AG09319 (cell line): ENCODE measurements around the gene USH2A.

Source experiments
- DNase-seq: peaks from one replicate; pipeline ENCODE4 v3.0.0-alpha.2; 2010; ENCODE audit warnings: low read depth; ENCODE audit errors: extremely low read depth
- TF ChIP-seq, protein P1 (sequence below): IDR thresholded peaks from 2 replicates; pipeline ENCODE4 v1.5.1; 2011; ENCODE audit warnings: low read depth, mild to moderate bottlenecking, inconsistent platforms, low read length, moderate library complexity

USH2A gene

DNA sequence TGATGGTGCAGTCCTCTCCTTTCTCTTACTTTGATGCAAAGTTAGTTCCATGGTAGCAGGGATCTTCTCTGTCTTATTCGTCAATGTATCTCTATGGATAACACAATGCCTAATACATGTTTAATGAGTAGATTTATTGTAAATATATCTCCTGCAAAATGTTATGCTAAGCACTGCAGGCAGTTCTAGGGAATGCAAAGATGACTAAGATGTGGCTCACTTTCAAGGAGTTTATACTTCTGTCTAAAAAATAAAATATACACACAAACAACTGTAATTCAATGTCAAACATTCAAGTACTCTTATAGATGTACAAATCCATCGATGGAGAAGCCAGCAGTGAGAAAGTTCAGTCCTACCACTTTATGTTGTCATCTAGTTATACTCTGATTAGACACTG, 661.8 kb downstream of the USH2A start:
- TF ChIP-seq, protein P1, sequence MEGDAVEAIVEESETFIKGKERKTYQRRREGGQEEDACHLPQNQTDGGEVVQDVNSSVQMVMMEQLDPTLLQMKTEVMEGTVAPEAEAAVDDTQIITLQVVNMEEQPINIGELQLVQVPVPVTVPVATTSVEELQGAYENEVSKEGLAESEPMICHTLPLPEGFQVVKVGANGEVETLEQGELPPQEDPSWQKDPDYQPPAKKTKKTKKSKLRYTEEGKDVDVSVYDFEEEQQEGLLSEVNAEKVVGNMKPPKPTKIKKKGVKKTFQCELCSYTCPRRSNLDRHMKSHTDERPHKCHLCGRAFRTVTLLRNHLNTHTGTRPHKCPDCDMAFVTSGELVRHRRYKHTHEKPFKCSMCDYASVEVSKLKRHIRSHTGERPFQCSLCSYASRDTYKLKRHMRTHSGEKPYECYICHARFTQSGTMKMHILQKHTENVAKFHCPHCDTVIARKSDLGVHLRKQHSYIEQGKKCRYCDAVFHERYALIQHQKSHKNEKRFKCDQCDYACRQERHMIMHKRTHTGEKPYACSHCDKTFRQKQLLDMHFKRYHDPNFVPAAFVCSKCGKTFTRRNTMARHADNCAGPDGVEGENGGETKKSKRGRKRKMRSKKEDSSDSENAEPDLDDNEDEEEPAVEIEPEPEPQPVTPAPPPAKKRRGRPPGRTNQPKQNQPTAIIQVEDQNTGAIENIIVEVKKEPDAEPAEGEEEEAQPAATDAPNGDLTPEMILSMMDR, result no peak
- DNase-seq, result no peak

DNA sequence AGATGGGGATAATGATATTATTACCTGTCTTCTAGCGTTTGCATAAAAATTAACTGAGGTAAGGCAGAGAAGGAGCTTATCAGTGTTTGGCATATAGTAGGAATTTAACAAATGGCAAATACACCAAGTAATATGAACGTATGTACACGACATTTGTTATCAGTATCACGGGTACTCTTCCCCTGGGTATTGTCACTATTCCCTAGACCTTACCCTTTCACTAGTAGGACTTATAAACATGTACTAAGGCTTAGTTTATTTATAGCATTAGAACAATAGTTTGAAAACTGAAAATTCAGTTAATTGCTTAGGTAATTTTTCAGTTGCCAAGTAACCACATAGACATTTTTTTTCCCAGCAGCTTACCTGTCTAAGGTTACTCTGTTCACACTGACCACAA, 669.1 kb downstream of the USH2A start:
- TF ChIP-seq, protein P1, result no peak
- no peak for DNase-seq

DNA sequence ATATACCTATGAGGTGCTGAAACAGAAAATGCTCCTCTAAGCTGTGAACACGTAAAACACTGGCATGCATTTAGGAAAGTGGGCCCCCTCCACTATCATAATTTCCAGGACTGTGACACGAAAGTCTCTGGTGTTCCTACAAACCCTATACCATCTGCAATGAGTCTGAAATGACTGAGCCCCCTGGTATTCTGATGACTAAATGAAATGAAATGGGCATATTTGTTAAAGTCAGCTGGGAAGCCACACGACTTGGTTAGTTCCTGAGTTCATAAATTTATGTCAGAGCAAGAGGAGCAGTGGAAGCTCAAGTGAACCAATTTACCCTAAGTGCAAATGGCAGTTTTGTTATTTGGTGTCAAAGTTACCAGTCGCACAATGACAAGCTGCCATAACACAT, 673.8 kb downstream of the USH2A start:
- TF ChIP-seq, protein P1, result no peak
- DNase-seq, result peak; percentile 16

DNA sequence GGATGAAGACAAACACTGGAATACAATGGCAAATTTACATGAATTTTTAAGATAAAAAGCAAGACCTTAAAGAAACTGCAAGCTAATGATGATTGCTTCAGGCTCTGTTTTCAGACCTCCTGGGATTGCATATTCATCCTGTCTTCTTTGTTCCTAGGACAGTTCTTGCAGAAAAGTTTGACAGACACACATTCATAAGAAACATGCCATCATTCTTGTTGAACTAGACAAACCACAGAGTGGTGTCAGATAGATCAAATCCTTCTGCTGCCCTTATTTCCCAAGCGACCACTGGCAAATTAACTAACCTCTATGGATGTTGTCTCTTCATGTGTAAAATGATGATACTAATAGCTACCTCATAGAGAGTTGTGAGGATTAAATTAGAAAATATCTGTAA, 674.8 kb downstream of the USH2A start:
- TF ChIP-seq, protein P1, result no peak
- DNase-seq, result no peak

DNA sequence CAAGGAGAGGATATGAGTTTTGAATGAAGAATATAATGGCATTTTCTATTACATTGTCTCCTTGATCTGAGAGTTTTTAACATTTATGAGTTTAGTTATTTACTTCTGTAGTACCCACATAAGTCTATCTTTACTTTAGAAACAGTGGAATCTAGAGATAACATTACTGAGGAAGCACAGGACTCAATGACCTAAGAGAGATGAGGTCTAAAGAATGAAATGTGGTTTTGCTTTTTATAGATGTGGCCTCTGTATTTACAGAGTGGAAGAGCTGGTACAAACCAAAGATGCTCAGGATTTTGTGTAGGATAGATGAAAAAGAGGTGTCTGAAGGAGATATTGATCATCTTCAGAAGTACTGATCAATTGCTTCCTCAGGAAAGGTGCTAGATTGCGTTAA, 678.8 kb downstream of the USH2A start:
- DNase-seq, result no peak
- TF ChIP-seq, protein P1, result no peak

DNA sequence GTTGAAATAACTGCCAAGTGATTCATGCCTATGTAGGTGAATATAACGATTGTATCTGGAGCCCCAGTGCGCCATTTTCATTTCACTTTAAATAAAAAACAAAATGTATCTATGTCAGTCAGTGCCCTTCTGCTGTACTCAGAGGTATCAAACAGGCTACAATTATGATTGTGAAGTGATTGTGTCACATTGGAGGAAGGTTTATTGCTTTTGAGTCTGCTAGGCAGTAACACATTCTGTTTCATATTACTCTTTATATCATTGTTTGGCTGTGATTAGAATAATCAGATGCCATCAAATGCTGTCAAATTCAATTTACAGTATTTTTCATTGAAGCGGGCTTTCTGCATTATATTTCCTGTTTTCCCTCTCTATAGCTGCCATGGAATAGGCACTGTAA, 684.2 kb downstream of the USH2A start:
- DNase-seq, result no peak
- TF ChIP-seq, protein P1, result no peak

DNA sequence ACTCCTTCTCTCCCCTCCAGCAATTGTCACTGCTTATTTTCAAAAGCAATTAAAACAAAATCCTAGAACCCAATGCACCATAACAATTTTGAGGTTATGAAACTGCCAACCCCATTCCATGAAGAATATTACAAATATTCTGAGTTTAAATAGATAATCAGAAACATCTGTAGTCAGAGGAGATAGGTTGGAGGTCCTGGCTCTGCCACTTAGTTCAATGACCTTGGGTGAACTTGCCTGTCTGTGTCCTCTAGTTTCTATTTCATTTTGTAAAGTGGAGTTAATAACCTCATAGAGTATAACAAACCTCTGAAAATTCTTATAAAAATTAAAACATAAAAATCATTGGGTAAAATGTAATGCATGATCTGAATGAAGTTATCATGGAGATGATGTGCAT, 691.5 kb downstream of the USH2A start:
- TF ChIP-seq, protein P1, result no peak
- peak; percentile 24 for DNase-seq

DNA sequence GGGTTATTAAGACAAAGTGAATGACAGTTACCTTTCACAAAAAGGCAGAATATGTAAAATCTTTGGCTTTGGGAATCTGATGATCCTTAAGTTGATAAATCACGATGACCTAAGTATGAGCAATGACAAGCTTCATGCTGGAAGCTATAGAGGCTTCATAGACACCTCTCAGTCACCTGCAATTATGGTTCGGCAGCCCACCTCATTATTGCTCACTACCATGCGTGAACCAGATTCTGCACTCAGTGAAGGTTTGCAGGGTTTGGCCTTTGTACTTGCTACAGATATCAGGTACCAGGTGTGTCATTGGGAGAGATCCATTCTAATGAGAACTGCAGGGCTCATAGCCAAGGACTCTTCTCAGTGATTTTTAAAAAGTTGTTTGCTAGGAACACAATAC, 692.6 kb downstream of the USH2A start:
- TF ChIP-seq, protein P1, result no peak
- no peak for DNase-seq
